Measurements from ENCODE around the gene PTPRA. TPM values are rescaled to one million over a fixed set of nuclear protein-coding genes. Genes with fewer than 3 reads are reported as not detected.

Gene PTPRA
- total and polyA plus RNA-seq, 11 donors: 6.1 to 43.4 (median 24.9) TPM

DNA sequence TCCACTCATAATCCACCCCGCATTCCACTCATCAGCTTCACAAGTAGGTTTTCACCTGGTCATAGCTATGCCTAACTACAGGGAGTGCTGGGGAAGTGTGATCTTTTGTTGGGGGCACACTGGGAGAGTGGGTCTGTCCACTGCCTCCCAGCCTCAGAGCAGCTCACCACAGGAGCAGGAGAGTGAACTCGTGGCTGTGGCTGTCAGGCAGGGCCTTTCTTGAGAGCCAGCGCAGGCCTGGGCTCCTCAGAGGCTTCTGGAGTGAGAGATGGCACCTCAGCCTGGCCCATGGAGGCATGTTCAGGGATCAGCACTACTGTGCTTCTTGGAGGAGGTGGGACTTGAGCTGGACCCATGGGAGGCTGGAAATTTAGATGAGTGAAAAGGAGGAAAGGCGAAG lies 166.1 kb downstream of the PTPRA start:
- DNase-seq: no peak
- Histone ChIP-seq H3K9me3 (no peaks in the 10 kb centered on the region), H3K36me3 (peaks cover 0 to 65% (median 60%) of the 10 kb centered on the region in 9 donors), H3K4me1 (peaks cover 0 to 21% (median 9%) of the 10 kb centered on the region in 12 donors), H3K4me3 (no peak overlapping the region), H3K27ac (no peak overlapping the region), H3K27me3 (no peaks in the 10 kb centered on the region)
- no peak for TF ChIP-seq POLR2A (IDR thresholded peaks at IDR 0.05)
- intact Hi-C loops (cut with DNase I): no loop called here
- 66 to 88% (median 77%) methylated on average over 3 to 4 of the region's 4 CpGs for WGBS, 4 donors
- no peak for ATAC-seq

DNA sequence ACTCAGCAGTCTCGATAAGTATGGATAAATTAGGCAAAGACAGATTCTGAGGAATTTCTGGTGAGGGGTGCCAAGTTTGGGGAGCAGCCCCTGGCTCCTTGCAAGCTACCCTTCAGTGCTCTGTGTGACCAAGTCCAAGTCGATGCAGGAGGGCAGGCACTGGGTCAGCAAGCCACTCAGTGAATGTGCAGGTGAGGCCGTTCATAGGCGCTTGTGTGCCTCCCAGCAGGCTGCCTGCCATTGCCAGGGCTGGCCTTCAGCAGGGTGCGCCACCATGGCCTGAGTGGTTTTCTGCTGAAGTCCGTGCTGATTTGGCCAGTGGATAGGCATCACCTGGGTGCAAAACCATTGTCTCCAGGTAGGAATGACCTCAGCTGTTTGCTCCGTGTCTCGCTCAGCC lies 166.8 kb downstream of the PTPRA start:
- H3K36me3 ChIP-seq: peaks cover 0 to 58% (median 54%) of the 10 kb centered on the region in 9 donors
- 93 to 99% (median 97%) methylated on average over 6 to 8 of the region's 8 CpGs for WGBS, 4 donors
- intact Hi-C loops (cut with DNase I): no loop called here
- no peak for ATAC-seq
- TF ChIP-seq POLR2A (IDR thresholded peaks at IDR 0.05): no peak
- TF ChIP-seq, protein P1, sequence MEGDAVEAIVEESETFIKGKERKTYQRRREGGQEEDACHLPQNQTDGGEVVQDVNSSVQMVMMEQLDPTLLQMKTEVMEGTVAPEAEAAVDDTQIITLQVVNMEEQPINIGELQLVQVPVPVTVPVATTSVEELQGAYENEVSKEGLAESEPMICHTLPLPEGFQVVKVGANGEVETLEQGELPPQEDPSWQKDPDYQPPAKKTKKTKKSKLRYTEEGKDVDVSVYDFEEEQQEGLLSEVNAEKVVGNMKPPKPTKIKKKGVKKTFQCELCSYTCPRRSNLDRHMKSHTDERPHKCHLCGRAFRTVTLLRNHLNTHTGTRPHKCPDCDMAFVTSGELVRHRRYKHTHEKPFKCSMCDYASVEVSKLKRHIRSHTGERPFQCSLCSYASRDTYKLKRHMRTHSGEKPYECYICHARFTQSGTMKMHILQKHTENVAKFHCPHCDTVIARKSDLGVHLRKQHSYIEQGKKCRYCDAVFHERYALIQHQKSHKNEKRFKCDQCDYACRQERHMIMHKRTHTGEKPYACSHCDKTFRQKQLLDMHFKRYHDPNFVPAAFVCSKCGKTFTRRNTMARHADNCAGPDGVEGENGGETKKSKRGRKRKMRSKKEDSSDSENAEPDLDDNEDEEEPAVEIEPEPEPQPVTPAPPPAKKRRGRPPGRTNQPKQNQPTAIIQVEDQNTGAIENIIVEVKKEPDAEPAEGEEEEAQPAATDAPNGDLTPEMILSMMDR (IDR thresholded peaks at IDR 0.05): no peak
- no peaks in the 10 kb centered on the region for H3K27me3 ChIP-seq
- no peak overlapping the region for H3K27ac ChIP-seq
- no peak overlapping the region for H3K4me3 ChIP-seq
- peaks cover 0 to 25% (median 14%) of the 10 kb centered on the region in 12 donors for H3K4me1 ChIP-seq
- no peaks in the 10 kb centered on the region for H3K9me3 ChIP-seq
- no peak for DNase-seq

DNA sequence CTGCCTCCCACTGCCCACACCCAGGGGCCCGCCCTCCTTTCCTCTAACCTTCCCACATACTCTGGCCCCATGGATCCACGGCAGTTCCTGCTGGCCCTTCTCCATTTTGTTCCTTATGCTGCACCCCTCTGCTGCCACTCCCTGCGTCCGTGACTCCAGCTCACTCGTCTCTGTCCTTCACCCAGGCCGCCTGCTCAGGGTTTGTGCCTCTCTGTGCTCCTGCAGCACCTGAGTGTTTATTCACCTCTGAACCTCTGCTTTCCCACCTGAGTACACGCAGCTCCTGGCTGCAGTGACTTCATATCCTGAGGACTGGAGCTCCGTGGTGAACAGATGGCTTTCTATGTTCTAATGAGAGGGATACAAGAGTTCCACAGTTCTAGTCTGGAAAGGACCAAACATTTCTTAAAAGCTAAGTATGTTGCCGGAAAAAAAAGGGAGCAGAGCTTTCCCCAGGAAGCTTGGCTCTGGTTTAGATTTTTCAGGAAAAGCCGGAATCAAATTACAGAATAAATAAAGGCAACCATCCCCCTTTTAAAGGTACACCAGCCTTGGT lies 168.7 kb downstream of the PTPRA start:
- H3K27me3 ChIP-seq: no peaks in the 10 kb centered on the region
- intact Hi-C loops (cut with DNase I): no loop called here
- H3K4me1 ChIP-seq: peaks cover 0 to 33% (median 20%) of the 10 kb centered on the region in 12 donors
- no peak for TF ChIP-seq POLR2A (IDR thresholded peaks at IDR 0.05)
- TF ChIP-seq, protein P1 (IDR thresholded peaks at IDR 0.05): no peak
- H3K4me3 ChIP-seq: peak overlapping the region in 2 of 12 donors; percentile 4 to 21
- no peak for ATAC-seq
- H3K27ac ChIP-seq: peak overlapping the region; percentile 4 to 72 (median 64)
- H3K36me3 ChIP-seq: peaks cover 0 to 40% (median 36%) of the 10 kb centered on the region in 9 donors
- no peaks in the 10 kb centered on the region for H3K9me3 ChIP-seq
- WGBS, 4 donors: 56 to 61% (median 58%) methylated on average over 10 of the region's 10 CpGs
- DNase-seq: no peak

DNA sequence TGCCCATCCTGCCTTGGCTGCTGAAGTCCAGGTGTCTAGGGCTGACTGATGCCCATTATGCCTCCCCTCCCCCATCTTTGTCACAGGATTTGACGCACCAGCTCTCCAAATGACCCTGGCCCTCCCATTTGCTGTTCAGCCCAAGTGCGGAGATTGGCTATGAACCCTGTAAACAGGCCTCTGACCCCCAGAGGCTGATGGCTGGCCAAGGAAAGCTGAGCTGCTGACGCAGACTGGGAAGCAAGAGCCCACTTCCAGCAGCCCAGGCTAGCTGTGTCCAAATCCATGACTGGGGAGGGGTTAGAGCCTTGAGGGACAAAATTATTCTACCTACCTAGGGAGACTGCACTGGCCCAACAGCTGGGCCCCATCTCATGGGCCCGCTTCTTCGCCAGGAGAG lies 169.3 kb downstream of the PTPRA start:
- intact Hi-C loops (cut with DNase I): no loop called here
- H3K4me1 ChIP-seq: peaks cover 0 to 39% (median 26%) of the 10 kb centered on the region in 12 donors
- WGBS, 4 donors: 83 to 89% (median 85%) methylated on average over 5 of the region's 5 CpGs

More for the DNA sequence above, 169.3 kb downstream of the PTPRA start:
- H3K4me3 ChIP-seq: no peak overlapping the region
- no peaks in the 10 kb centered on the region for H3K27me3 ChIP-seq
- H3K36me3 ChIP-seq: peaks cover 0 to 34% (median 31%) of the 10 kb centered on the region in 9 donors
- peak in 4 of 5 donors; percentile 52 to 74 (median 64) for DNase-seq
- TF ChIP-seq POLR2A (IDR thresholded peaks at IDR 0.05): no peak
- TF ChIP-seq, protein P1 (IDR thresholded peaks at IDR 0.05): no peak
- peak in 1 of 4 donors; percentile 21 for ATAC-seq
- no peaks in the 10 kb centered on the region for H3K9me3 ChIP-seq
- H3K27ac ChIP-seq: peak overlapping the region in 11 of 12 donors; percentile 48 to 73 (median 66)

All from heart left ventricle (tissue), 16 donors.